ENCODE measurements around the gene NRGN.

Gene NRGN

DNA sequence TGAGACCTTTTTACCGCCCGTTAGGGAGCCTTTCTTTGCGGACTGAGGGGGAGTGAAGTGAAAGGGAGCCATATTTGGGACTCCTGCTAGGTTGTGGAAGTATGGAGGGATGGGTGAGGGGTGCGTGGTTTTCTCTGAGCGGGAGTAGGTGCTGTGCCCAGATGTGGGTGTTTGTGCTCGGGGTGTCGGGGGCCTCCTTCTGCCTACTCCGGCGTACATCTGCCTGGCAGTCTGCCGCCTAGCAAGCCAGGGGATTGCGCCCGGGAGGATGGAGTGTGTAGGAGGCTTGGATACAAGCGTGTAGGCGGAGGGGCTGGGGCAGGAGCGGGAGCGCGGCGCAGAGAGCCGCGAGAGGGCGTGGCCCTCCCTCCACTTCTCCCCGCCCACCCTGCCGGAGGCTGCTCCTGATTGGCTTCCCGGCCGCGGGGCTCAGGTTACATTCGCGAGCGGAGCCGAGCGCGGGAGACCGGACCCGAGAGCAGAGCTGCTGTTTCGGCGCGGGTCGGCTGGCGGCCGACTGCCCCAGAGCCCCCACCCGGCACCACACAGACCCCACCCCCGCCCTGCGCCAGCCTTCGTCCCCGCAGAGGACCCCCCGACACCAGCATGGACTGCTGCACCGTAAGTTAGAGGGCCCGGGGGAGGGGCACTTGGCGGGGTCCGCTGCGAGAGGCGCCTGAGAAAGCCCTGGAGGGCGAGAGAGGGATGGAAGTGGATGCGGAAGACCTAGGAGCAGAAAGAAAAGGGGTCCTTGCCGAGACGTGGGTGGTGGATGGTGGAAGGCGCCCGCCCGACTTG, at the start of gene NRGN:
Gene NRGN (plus strand): TSS at position 464 of the 798 bp plus-strand sequence. CDS start 143 bp downstream, at position 607.
- peak within 1 kb of the TSS; percentile 80 for H3K4me3 Mint-ChIP-seq
- peaks cover 12% of the 10 kb centered on the region for H3K4me1 Mint-ChIP-seq (ENCODE audit: low read depth)
- peaks cover 52% of the 10 kb centered on the region for H3K27me3 Mint-ChIP-seq (ENCODE audit: low read depth)
- H3K36me3 Mint-ChIP-seq (ENCODE audit: low read depth) = no peaks in the 10 kb centered on the region
- no peak within 1 kb of the TSS for H3K27ac Mint-ChIP-seq
- H3K9me3 Mint-ChIP-seq = no peaks in the 10 kb centered on the region
- peak; percentile 83 for DNase-seq (ENCODE audit: low spot score)

DNA sequence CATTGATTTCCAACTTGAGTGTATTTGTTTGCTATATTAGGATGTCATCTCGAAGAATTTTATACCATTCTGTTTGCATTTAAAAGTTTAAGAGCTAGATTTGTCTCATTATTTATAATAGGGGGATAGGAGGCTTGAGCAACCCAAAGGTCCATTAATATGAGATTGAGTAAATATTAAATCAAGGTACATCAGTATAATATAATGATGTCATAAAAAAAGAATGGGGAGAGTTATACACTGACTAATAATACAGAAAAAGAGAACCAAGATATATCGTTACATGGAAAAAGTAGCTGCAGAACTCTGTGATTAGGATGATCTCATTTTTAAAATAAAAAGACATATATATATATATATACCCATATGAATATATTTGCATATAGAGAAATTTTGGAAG, 46.6 kb upstream of the NRGN start:
- Mint-ChIP-seq H3K27ac (no peak overlapping the region), H3K27me3 (ENCODE audit: low read depth) (peaks cover 4% of the 10 kb centered on the region), H3K9me3 (no peaks in the 10 kb centered on the region), H3K36me3 (ENCODE audit: low read depth) (no peaks in the 10 kb centered on the region), H3K4me1 (ENCODE audit: low read depth) (no peaks in the 10 kb centered on the region), H3K4me3 (no peak overlapping the region)
- DNase-seq (ENCODE audit: low spot score) = no peak

DNA sequence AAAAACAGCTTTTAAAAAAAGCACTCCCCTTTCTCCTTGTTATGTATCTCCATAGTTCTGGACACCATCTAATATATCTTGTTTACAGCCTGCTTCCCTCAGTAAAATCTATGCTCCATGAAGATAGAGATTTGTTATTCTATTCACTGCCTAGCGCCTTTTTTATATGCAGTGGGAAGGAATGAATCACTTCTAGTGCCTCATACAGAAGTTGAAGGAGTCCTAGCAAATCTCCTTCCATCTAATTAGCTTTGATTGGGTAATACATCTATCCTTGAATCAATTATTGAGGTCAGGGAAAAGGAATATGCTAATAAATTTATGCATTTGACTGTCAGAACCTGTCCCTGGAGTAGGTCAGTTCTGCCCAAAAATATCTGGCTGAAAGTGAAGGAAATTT, 40.2 kb upstream of the NRGN start:
- no peaks in the 10 kb centered on the region for H3K36me3 Mint-ChIP-seq (ENCODE audit: low read depth)

DNA sequence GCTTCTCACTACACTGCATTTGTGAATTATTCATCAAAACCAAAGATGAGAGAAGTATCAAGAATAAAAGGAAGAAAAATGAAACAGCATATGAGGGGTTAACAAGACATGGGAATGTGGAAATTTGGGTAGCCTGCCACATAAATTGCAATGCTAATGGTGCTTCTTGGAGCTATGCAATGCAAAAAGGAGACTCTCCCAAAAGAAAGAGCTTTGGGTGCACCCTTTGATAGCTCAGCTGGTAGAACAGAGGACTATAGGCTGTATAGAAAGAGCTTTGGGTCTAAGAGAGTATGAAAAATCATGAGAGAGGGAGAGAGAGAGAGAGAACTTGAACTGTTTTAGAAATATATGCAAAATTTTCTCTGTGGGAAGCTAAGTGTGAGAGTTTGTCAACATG, 39.7 kb upstream of the NRGN start:
- peaks cover 20% of the 10 kb centered on the region for H3K27me3 Mint-ChIP-seq (ENCODE audit: low read depth)
- H3K4me3 Mint-ChIP-seq = no peak overlapping the region
- no peak for DNase-seq (ENCODE audit: low spot score)
- H3K36me3 Mint-ChIP-seq (ENCODE audit: low read depth) = no peaks in the 10 kb centered on the region
- no peak overlapping the region for H3K27ac Mint-ChIP-seq
- no peaks in the 10 kb centered on the region for H3K9me3 Mint-ChIP-seq
- no peaks in the 10 kb centered on the region for H3K4me1 Mint-ChIP-seq (ENCODE audit: low read depth)

More for the DNA sequence above, 40.2 kb upstream of the NRGN start:
- H3K9me3 Mint-ChIP-seq = no peaks in the 10 kb centered on the region
- no peaks in the 10 kb centered on the region for H3K4me1 Mint-ChIP-seq (ENCODE audit: low read depth)
- no peak overlapping the region for H3K4me3 Mint-ChIP-seq
- no peak for DNase-seq (ENCODE audit: low spot score)
- peaks cover 20% of the 10 kb centered on the region for H3K27me3 Mint-ChIP-seq (ENCODE audit: low read depth)
- no peak overlapping the region for H3K27ac Mint-ChIP-seq

DNA sequence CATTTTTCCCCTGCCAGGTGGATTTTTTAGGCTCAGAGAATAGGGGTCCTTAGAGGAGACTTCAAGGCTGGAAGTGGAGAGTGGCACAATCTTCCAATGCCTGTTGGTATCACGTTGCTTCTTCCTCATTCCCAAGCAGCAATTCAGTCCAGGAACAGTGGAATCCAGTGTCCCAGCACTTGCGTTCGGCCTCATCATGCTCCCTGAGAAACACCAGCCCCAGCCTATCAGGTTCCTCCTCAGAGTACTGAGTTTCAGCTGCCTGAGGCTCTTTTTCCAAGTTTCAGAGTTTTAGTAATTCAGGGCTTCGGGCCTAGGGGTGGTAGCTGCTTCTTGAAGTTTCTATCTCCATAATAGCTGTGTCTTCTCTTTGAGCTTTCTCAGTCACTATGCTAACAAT, 31.9 kb upstream of the NRGN start:
- no peaks in the 10 kb centered on the region for H3K4me1 Mint-ChIP-seq (ENCODE audit: low read depth)
- no peaks in the 10 kb centered on the region for H3K36me3 Mint-ChIP-seq (ENCODE audit: low read depth)
- no peaks in the 10 kb centered on the region for H3K9me3 Mint-ChIP-seq
- H3K4me3 Mint-ChIP-seq = no peak overlapping the region
- no peak overlapping the region for H3K27ac Mint-ChIP-seq
- peaks cover 12% of the 10 kb centered on the region for H3K27me3 Mint-ChIP-seq (ENCODE audit: low read depth)
- no peak for DNase-seq (ENCODE audit: low spot score)

DNA sequence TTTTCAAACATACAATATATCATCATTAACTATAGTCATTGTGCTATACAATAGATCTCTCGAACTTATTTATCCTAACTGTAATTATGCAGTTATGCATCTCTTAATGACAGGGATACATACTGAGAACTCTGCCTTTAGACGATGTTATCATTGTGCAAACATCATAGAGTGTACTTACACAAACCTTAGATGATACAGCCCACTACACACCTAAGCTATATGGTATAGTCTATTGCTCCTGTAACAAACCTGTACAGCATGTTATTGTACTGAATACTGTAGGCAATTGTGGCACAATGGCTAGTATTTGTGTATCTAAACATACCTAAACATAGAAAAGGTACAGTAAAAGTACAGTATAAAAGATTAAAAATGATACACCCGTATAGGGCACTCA, 27.4 kb upstream of the NRGN start:
- H3K27ac Mint-ChIP-seq = no peak overlapping the region
- no peaks in the 10 kb centered on the region for H3K4me1 Mint-ChIP-seq (ENCODE audit: low read depth)
- no peak for DNase-seq (ENCODE audit: low spot score)
- no peaks in the 10 kb centered on the region for H3K9me3 Mint-ChIP-seq
- no peaks in the 10 kb centered on the region for H3K36me3 Mint-ChIP-seq (ENCODE audit: low read depth)
- no peak overlapping the region for H3K4me3 Mint-ChIP-seq
- H3K27me3 Mint-ChIP-seq (ENCODE audit: low read depth) = peaks cover 39% of the 10 kb centered on the region

DNA sequence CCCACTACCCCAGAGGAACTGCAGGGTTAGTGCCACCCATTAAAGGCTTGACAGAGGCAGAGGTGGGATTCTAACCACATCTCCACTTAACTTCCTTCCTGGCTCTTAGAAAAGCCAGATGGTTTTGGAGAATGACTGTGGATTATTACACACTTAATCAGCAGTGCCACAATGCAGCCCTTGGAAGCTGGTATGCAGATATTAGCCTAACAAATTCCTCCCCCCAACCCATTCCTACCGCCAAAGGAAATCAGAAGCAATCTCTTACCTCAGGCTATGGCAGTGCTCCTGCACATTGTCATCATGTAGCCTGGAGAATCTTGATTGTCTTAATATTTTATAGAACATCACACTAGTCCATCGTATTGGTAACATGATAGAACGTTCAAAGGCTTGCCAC, 23.2 kb upstream of the NRGN start:
- H3K36me3 Mint-ChIP-seq (ENCODE audit: low read depth) = peaks cover 2% of the 10 kb centered on the region
- H3K27me3 Mint-ChIP-seq (ENCODE audit: low read depth) = peaks cover 66% of the 10 kb centered on the region
- no peak overlapping the region for H3K4me3 Mint-ChIP-seq
- H3K27ac Mint-ChIP-seq = no peak overlapping the region
- no peak for DNase-seq (ENCODE audit: low spot score)
- peaks cover 6% of the 10 kb centered on the region for H3K4me1 Mint-ChIP-seq (ENCODE audit: low read depth)
- no peaks in the 10 kb centered on the region for H3K9me3 Mint-ChIP-seq

DNA sequence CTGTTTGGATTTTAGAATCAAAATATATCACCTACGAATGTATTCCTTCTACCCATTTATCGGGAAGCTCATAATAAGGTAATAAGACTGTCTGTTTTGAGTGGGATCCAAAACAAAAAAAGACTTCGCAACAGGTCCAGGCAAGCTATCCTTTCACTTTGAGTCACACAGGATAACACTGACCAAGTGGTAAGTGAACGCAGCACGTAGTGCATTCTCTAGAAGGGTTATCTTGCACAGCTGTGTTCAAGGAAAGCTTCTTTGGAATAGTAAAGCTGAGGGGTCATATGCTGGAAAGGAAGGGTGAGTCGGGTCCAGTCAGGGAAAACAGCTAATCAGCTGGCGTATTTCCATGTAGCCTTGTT, 22.3 kb upstream of the NRGN start:
- Mint-ChIP-seq H3K9me3 (no peaks in the 10 kb centered on the region), H3K4me3 (peak overlapping the region; percentile 73), H3K27me3 (ENCODE audit: low read depth) (peaks cover 72% of the 10 kb centered on the region), H3K36me3 (ENCODE audit: low read depth) (peaks cover 2% of the 10 kb centered on the region), H3K27ac (no peak overlapping the region), H3K4me1 (ENCODE audit: low read depth) (peaks cover 6% of the 10 kb centered on the region)
- no peak for DNase-seq (ENCODE audit: low spot score)

DNA sequence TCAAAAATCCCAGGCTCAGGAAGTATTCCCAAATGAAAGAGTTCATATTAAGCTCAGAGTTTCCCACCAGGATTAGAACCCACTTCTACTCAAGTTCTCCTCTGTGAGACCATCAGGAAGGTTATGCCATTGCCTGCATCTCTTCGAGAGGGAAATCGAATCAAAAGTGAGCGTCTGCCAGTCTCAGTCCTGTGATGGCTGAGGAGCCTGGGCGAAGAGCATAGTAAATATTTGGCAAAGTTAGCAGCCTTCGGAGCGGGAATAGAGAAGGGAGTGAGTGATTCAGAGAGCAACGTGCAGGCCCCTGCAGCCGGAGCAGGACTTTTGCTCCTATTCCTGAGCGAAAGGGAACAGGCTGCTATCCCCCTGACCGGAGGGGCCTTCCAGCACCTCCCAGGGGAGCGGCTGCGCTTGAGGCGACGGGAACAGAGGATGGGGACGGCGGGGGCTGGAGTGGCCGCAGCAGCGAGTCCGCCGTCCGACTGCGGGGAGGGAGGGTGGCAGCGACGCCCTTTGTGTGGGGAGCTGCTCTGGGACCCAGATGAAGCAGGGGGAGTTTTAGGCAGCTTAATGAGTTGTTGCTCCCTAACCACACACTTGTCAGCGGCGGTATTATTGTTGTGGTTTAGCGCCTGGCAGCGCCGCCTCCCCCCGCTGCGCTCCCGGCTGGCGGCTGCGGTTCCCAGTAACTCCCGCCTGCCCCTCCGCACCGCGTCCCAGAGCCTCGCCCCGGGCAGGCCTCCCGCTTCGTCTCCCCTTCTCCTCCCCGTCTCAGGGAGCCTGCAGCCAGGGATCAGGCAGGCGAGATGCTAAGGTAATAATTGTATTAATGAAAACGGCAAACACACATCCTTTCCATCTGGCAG, 21.7 kb upstream of the NRGN start:
- peak overlapping the region; percentile 73 for H3K4me3 Mint-ChIP-seq
- H3K27ac Mint-ChIP-seq = no peak overlapping the region
- H3K27me3 Mint-ChIP-seq (ENCODE audit: low read depth) = peaks cover 76% of the 10 kb centered on the region

DNA sequence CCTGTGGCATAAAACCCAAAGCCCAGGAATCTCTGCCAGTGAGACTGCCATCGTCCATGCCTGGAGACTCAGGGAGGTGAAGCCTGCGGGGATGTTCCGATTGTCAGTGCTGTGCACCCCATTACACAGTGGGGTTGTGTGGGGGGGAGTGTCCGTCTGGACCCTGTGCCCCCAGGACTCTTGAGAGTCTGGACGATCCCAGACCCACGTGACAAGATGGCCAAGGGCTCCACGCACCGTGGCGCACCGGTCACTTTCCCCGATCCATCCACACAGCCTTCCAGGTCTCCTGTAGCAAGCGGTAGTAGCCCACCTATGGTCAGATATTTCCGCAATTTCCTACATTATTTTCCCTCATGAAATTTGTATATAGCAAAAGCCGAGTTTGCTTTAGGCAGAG, 20.9 kb upstream of the NRGN start:
- Mint-ChIP-seq H3K4me1 (ENCODE audit: low read depth) (peaks cover 6% of the 10 kb centered on the region), H3K27ac (no peak overlapping the region), H3K36me3 (ENCODE audit: low read depth) (peaks cover 2% of the 10 kb centered on the region), H3K4me3 (no peak overlapping the region), H3K27me3 (ENCODE audit: low read depth) (peaks cover 76% of the 10 kb centered on the region), H3K9me3 (no peaks in the 10 kb centered on the region)
- DNase-seq (ENCODE audit: low spot score) = no peak

More for the DNA sequence above, 21.7 kb upstream of the NRGN start:
- Mint-ChIP-seq H3K36me3 (ENCODE audit: low read depth) (peaks cover 2% of the 10 kb centered on the region), H3K9me3 (no peaks in the 10 kb centered on the region), H3K4me1 (ENCODE audit: low read depth) (peaks cover 6% of the 10 kb centered on the region)
- no peak for DNase-seq (ENCODE audit: low spot score)

DNA sequence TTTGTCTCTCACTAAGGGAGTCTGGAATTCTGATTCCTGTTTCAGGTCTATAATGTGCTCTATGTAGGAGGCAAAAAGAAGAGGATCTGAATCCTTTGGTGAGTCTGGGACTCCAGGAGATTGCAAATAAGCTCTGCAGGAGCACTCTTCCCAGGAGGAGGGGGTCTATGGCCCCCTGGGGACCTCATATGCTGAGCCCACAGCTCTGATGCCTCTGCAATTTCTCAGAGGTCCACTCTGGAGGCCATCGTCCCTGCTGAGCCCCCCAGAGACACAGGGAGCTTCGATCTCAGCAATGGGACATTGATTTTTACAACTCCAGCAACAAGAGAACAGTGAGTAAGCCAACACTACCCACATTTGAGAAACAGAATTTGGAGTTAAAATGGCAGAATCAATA, 20.2 kb upstream of the NRGN start:
- H3K27me3 Mint-ChIP-seq (ENCODE audit: low read depth) = peaks cover 72% of the 10 kb centered on the region
- no peak overlapping the region for H3K27ac Mint-ChIP-seq
- H3K36me3 Mint-ChIP-seq (ENCODE audit: low read depth) = peaks cover 2% of the 10 kb centered on the region
- H3K4me3 Mint-ChIP-seq = no peak overlapping the region
- peaks cover 6% of the 10 kb centered on the region for H3K4me1 Mint-ChIP-seq (ENCODE audit: low read depth)
- no peak for DNase-seq (ENCODE audit: low spot score)
- H3K9me3 Mint-ChIP-seq = no peaks in the 10 kb centered on the region

DNA sequence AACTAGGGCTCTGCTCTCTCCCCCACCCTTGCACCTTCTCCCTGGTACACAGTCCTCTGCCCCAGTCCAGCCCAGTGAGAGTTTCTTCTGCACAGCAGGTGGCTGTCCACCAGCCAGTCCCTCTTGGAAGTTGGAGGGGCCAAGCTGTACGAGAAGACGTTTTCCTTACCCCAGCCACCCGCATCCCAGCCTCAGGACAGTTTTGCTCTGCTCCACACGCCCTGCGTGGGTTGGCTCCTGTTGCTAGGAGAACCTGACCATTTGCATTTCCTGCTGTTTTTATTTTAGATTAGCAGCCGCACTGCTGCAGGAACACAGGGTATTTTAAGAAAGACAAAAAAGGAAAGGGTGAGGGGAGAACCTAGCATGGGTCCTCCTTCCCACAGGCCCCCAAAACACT, 17.6 kb upstream of the NRGN start:
- peaks cover 2% of the 10 kb centered on the region for H3K36me3 Mint-ChIP-seq (ENCODE audit: low read depth)
- H3K4me3 Mint-ChIP-seq = no peak overlapping the region
- H3K27me3 Mint-ChIP-seq (ENCODE audit: low read depth) = peaks cover 70% of the 10 kb centered on the region
- no peaks in the 10 kb centered on the region for H3K9me3 Mint-ChIP-seq
- H3K27ac Mint-ChIP-seq = no peak overlapping the region
- peaks cover 6% of the 10 kb centered on the region for H3K4me1 Mint-ChIP-seq (ENCODE audit: low read depth)
- DNase-seq (ENCODE audit: low spot score) = no peak

DNA sequence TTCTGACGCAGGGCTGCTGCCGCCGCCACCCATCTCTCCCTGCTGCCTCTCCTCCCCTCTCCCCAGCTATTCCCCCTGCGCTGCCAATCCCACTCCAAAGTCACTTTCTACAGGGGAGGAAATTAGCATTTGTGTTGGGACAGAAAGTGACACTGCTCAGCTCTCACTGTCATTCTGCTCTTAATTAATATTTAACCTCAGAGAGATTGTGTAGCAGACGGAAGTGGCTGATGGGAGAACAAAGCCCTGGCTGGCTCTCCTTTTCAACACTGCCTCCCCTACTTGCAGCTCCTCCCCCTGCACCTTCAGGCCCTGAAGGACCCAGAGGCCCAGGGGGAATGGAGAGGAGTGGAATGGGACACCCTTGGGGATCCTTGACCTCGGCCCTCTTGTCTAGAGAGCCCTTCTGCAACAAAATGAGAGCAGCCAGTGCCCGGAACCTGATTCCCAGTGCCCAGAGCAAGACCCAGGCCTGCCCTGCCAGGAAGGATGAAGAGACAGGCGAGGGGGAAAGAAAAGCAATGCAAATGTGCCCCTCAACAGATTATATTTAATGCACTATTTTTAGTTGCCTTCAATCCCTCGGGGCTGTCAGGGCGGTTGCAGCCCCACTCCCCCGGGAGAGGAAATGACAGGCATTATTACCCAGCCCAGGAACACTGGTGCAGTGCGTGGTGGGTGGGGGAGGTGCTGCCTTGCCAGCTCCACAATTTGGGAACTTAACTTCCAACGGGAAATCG, 14.6 kb upstream of the NRGN start:
- H3K4me1 Mint-ChIP-seq (ENCODE audit: low read depth) = no peaks in the 10 kb centered on the region
- no peaks in the 10 kb centered on the region for H3K9me3 Mint-ChIP-seq
- H3K36me3 Mint-ChIP-seq (ENCODE audit: low read depth) = no peaks in the 10 kb centered on the region
- peaks cover 50% of the 10 kb centered on the region for H3K27me3 Mint-ChIP-seq (ENCODE audit: low read depth)
- H3K27ac Mint-ChIP-seq = no peak overlapping the region
- DNase-seq (ENCODE audit: low spot score) = no peak
- H3K4me3 Mint-ChIP-seq = no peak overlapping the region

DNA sequence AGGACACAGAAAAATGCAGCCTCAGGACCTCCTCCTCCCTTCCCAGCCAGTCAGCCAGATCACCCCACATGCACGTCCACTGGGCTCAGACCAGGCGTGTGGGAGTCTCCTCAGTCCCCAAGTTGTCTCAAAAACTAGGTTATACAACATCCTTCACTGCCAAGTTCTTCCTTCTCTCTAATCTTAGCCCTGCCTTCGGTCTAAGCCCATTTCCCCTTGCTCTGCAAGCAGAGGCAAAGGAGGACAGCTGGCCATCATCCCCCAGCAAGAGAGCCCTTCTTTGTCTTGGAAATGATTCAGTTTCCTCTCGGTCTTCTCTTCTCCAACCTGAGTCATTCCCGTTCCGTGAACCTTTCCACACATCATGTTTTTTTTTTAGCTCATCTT, 14.0 kb upstream of the NRGN start:
- H3K27me3 Mint-ChIP-seq (ENCODE audit: low read depth) = peaks cover 48% of the 10 kb centered on the region
- H3K36me3 Mint-ChIP-seq (ENCODE audit: low read depth) = no peaks in the 10 kb centered on the region
- H3K27ac Mint-ChIP-seq = no peak overlapping the region
- no peaks in the 10 kb centered on the region for H3K4me1 Mint-ChIP-seq (ENCODE audit: low read depth)
- H3K9me3 Mint-ChIP-seq = no peaks in the 10 kb centered on the region
- no peak for DNase-seq (ENCODE audit: low spot score)
- no peak overlapping the region for H3K4me3 Mint-ChIP-seq
